Measurements from ENCODE around the gene ZBTB2.

The ZBTB2 gene

DNA sequence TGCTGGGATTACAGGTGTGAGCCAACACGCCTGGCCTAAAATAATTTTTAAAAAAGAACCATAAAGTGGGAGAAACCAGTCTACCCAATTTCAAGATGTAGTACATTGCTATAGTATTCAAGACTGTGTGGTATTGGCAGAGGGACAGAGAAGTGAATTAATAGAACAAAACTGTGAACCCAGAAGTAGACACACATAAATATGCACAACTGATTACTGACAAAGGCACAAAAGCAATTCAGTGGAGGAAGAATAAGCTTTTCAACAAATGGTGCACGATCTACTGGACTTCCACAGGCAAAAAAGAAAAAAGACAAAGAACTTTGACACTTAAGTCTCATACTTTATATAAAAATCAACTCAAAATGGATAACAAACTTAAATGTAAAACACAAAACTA is 15.5 kb downstream of the ZBTB2 start:
- no peak for ATAC-seq

DNA sequence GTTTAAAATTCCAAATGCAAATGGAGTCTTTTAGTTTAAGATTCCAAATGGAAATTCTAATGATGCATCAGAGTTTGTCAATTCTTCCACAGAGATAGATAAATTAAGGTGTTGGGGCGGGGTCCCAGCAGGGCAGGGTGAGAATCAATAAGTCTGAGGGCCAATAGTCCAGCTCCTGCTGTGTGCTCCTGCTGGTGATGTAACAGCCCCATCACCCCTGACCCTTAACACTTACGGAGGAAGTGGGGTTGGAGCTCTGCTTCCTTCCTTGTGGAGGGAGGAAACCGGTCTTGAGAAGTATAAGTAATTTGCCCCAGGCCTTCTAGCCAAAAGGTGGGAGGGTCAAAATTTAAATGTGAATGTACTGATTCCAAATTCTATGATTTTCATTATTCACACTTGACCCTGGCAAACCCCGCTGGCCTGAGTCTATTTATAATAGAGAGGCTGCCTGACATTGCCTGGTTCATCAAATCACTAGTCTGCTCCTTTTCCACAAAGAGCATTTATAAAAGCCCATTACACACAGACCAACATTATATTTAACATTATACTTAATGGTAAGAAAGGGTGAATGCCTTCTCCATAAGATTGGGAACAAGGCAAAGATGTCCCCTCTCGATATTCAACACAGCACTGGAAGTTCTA is 17.2 kb downstream of the ZBTB2 start:
- ATAC-seq: no peak
- no peak for TF ChIP-seq OSR1 (CRISPR knock-in tag; IDR thresholded peaks at IDR 0.05)
- TF ChIP-seq, protein P1, sequence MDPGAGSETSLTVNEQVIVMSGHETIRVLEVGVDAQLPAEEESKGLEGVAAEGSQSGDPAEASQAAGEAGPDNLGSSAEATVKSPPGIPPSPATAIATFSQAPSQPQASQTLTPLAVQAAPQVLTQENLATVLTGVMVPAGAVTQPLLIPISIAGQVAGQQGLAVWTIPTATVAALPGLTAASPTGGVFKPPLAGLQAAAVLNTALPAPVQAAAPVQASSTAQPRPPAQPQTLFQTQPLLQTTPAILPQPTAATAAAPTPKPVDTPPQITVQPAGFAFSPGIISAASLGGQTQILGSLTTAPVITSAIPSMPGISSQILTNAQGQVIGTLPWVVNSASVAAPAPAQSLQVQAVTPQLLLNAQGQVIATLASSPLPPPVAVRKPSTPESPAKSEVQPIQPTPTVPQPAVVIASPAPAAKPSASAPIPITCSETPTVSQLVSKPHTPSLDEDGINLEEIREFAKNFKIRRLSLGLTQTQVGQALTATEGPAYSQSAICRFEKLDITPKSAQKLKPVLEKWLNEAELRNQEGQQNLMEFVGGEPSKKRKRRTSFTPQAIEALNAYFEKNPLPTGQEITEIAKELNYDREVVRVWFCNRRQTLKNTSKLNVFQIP (CRISPR knock-in tag; IDR thresholded peaks at IDR 0.05; ENCODE audit: borderline replicate concordance, low read depth): no peak
- TF ChIP-seq, protein P2, sequence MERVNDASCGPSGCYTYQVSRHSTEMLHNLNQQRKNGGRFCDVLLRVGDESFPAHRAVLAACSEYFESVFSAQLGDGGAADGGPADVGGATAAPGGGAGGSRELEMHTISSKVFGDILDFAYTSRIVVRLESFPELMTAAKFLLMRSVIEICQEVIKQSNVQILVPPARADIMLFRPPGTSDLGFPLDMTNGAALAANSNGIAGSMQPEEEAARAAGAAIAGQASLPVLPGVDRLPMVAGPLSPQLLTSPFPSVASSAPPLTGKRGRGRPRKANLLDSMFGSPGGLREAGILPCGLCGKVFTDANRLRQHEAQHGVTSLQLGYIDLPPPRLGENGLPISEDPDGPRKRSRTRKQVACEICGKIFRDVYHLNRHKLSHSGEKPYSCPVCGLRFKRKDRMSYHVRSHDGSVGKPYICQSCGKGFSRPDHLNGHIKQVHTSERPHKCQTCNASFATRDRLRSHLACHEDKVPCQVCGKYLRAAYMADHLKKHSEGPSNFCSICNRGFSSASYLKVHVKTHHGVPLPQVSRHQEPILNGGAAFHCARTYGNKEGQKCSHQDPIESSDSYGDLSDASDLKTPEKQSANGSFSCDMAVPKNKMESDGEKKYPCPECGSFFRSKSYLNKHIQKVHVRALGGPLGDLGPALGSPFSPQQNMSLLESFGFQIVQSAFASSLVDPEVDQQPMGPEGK (CRISPR knock-in tag; IDR thresholded peaks at IDR 0.05; ENCODE audit: borderline replicate concordance): no peak
- TF ChIP-seq CSDC2 (CRISPR knock-in tag; IDR thresholded peaks at IDR 0.05): no peak
- TF ChIP-seq, protein P3, sequence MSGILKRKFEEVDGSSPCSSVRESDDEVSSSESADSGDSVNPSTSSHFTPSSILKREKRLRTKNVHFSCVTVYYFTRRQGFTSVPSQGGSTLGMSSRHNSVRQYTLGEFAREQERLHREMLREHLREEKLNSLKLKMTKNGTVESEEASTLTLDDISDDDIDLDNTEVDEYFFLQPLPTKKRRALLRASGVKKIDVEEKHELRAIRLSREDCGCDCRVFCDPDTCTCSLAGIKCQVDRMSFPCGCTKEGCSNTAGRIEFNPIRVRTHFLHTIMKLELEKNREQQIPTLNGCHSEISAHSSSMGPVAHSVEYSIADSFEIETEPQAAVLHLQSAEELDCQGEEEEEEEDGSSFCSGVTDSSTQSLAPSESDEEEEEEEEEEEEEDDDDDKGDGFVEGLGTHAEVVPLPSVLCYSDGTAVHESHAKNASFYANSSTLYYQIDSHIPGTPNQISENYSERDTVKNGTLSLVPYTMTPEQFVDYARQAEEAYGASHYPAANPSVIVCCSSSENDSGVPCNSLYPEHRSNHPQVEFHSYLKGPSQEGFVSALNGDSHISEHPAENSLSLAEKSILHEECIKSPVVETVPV (CRISPR knock-in tag; IDR thresholded peaks at IDR 0.05): no peak
- no peak for TF ChIP-seq ESRRG (CRISPR knock-in tag; IDR thresholded peaks at IDR 0.05)
- no peak for TF ChIP-seq GLIS3 (CRISPR knock-in tag; IDR thresholded peaks at IDR 0.05)

More for the DNA sequence above, 15.5 kb downstream of the ZBTB2 start:
- TF ChIP-seq CSDC2 (CRISPR knock-in tag; IDR thresholded peaks at IDR 0.05): no peak
- no peak for TF ChIP-seq PPARA (CRISPR knock-in tag; IDR thresholded peaks at IDR 0.05; ENCODE audit: borderline replicate concordance)
- TF ChIP-seq, protein P1 (CRISPR knock-in tag; IDR thresholded peaks at IDR 0.05; ENCODE audit: borderline replicate concordance, low read depth): no peak
- TF ChIP-seq SNAI2 (CRISPR knock-in tag; IDR thresholded peaks at IDR 0.05): no peak
- TF ChIP-seq ESRRG (CRISPR knock-in tag; IDR thresholded peaks at IDR 0.05): no peak
- TF ChIP-seq, protein P4, sequence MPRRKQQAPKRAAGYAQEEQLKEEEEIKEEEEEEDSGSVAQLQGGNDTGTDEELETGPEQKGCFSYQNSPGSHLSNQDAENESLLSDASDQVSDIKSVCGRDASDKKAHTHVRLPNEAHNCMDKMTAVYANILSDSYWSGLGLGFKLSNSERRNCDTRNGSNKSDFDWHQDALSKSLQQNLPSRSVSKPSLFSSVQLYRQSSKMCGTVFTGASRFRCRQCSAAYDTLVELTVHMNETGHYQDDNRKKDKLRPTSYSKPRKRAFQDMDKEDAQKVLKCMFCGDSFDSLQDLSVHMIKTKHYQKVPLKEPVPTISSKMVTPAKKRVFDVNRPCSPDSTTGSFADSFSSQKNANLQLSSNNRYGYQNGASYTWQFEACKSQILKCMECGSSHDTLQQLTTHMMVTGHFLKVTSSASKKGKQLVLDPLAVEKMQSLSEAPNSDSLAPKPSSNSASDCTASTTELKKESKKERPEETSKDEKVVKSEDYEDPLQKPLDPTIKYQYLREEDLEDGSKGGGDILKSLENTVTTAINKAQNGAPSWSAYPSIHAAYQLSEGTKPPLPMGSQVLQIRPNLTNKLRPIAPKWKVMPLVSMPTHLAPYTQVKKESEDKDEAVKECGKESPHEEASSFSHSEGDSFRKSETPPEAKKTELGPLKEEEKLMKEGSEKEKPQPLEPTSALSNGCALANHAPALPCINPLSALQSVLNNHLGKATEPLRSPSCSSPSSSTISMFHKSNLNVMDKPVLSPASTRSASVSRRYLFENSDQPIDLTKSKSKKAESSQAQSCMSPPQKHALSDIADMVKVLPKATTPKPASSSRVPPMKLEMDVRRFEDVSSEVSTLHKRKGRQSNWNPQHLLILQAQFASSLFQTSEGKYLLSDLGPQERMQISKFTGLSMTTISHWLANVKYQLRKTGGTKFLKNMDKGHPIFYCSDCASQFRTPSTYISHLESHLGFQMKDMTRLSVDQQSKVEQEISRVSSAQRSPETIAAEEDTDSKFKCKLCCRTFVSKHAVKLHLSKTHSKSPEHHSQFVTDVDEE (CRISPR knock-in tag; IDR thresholded peaks at IDR 0.05): no peak
- TF ChIP-seq ISL1 (CRISPR knock-in tag; IDR thresholded peaks at IDR 0.05): no peak
- no peak for TF ChIP-seq ZFP30 (CRISPR knock-in tag; IDR thresholded peaks at IDR 0.05)
- no peak for TF ChIP-seq GLIS3 (CRISPR knock-in tag; IDR thresholded peaks at IDR 0.05)
- no peak for TF ChIP-seq ARNTL (CRISPR knock-in tag; IDR thresholded peaks at IDR 0.05; ENCODE audit: borderline replicate concordance, low read depth)
- no peak for TF ChIP-seq TOX (CRISPR knock-in tag; IDR thresholded peaks at IDR 0.05; ENCODE audit: borderline replicate concordance)
- TF ChIP-seq RARB (CRISPR knock-in tag; IDR thresholded peaks at IDR 0.05): no peak
- TF ChIP-seq, protein P2 (CRISPR knock-in tag; IDR thresholded peaks at IDR 0.05; ENCODE audit: borderline replicate concordance): no peak
- TF ChIP-seq ZNF565 (CRISPR knock-in tag; conservative IDR thresholded peaks at IDR 0.05; ENCODE audit: low read depth): no peak
- TF ChIP-seq BACH2 (CRISPR knock-in tag; IDR thresholded peaks at IDR 0.05; ENCODE audit: borderline replicate concordance): no peak

DNA sequence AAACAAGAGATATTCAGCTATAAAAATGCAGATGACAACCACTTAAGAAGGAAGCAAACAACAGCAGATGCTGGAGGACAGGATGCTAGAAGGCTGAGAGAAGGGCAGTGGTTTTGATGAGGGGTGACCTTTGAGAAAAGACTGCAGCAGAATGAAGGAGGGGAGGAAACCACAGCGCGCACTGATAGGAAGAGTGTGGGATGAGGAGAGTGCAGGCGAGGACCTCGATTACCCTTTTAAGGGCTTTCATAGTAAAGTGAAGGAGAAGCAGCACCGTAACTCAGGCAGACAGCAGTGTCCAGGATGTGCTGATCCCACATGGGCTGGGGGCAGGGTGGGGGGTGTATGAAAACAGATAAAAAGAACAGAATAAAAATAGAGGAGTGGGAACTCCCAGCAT is 19.2 kb downstream of the ZBTB2 start:
- TF ChIP-seq ZFP30 (CRISPR knock-in tag; IDR thresholded peaks at IDR 0.05) (no peak), TOX (CRISPR knock-in tag; IDR thresholded peaks at IDR 0.05; ENCODE audit: borderline replicate concordance) (no peak), ZNF8 (CRISPR knock-in tag; IDR thresholded peaks at IDR 0.05) (no peak), OSR1 (CRISPR knock-in tag; IDR thresholded peaks at IDR 0.05) (no peak), PPARA (CRISPR knock-in tag; IDR thresholded peaks at IDR 0.05; ENCODE audit: borderline replicate concordance) (no peak), BACH2 (CRISPR knock-in tag; IDR thresholded peaks at IDR 0.05; ENCODE audit: borderline replicate concordance) (no peak), CSDC2 (CRISPR knock-in tag; IDR thresholded peaks at IDR 0.05) (no peak), ZFP3 (CRISPR knock-in tag; IDR thresholded peaks at IDR 0.05) (no peak), ISL1 (CRISPR knock-in tag; IDR thresholded peaks at IDR 0.05) (no peak), ZNF70 (CRISPR knock-in tag; IDR thresholded peaks at IDR 0.05) (no peak), ZNF565 (CRISPR knock-in tag; conservative IDR thresholded peaks at IDR 0.05; ENCODE audit: low read depth) (no peak)
- TF ChIP-seq, protein P5, sequence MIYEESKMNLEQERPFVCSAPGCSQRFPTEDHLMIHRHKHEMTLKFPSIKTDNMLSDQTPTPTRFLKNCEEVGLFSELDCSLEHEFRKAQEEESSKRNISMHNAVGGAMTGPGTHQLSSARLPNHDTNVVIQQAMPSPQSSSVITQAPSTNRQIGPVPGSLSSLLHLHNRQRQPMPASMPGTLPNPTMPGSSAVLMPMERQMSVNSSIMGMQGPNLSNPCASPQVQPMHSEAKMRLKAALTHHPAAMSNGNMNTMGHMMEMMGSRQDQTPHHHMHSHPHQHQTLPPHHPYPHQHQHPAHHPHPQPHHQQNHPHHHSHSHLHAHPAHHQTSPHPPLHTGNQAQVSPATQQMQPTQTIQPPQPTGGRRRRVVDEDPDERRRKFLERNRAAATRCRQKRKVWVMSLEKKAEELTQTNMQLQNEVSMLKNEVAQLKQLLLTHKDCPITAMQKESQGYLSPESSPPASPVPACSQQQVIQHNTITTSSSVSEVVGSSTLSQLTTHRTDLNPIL (CRISPR knock-in tag; IDR thresholded peaks at IDR 0.05; ENCODE audit: low read depth): no peak
- ATAC-seq: no peak

Data from SK-N-SH treated with all-trans-retinoic acid at 6 μM for 48 hours (cell line).